GM18909 (cell line): ENCODE measurements around the gene ADCYAP1R1.

ENCODE experiments used
- ATAC-seq: cut with Tn5 transposase; IDR thresholded peaks from one replicate; pipeline ENCODE4 v1.9.1; 2021; ENCODE audit warnings: mild to moderate bottlenecking; ENCODE audit not compliant: unreplicated experiment, poor library complexity

ADCYAP1R1 gene

GRCh38 chr7:31065840-31066239 is 13.7 kb downstream of the ADCYAP1R1 start:
- no peak for ATAC-seq

- no peak for ATAC-seq
These were observed 14.5 kb downstream of the ADCYAP1R1 start for GRCh38 chr7:31066516-31067130.

DNA sequence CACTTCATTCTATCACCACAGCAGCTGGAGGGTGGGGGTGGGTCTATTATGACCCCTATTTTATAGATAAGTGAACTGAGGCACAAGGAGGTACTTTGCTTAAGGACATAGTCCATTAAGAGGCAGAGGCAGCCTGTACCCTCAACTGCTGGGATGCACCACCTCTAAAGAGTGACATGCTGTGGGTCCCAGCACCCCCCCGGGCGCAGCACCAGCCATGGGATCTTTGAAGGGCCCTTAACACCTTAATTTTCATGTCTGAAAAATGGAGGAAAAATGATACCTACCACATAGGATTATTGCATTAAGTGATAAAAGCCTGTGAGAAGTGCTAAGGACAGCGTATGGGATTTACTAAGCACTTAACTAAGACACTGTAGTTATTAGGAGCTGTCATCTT is 15.4 kb downstream of the ADCYAP1R1 start:
- no peak for ATAC-seq

- no peak for ATAC-seq
These were observed 16.0 kb downstream of the ADCYAP1R1 start for GRCh38 chr7:31068006-31068675.

- ATAC-seq = no peak
These were observed 17.9 kb downstream of the ADCYAP1R1 start for GRCh38 chr7:31069860-31070555.

GRCh38 chr7:31070991-31071644 is 19.0 kb downstream of the ADCYAP1R1 start:
- ATAC-seq = no peak

DNA sequence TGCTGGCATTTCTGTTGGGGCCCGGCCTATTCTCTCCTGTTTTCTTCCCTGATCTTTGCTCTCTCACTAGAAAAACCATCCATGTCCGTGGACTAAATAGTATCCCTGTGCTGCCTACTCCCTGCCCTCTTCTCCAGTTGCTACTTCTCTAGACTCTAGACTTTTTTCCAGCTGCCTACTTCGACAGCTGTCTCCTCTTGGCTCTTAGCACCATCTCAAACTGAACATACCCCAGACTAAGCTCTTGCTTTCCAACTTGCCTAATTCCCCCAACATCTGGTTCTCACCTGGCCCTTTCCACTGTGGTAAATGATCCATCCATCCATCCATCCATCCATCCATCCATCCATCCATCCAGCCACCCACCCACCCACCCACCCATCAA is 19.5 kb downstream of the ADCYAP1R1 start:
- no peak for ATAC-seq

DNA sequence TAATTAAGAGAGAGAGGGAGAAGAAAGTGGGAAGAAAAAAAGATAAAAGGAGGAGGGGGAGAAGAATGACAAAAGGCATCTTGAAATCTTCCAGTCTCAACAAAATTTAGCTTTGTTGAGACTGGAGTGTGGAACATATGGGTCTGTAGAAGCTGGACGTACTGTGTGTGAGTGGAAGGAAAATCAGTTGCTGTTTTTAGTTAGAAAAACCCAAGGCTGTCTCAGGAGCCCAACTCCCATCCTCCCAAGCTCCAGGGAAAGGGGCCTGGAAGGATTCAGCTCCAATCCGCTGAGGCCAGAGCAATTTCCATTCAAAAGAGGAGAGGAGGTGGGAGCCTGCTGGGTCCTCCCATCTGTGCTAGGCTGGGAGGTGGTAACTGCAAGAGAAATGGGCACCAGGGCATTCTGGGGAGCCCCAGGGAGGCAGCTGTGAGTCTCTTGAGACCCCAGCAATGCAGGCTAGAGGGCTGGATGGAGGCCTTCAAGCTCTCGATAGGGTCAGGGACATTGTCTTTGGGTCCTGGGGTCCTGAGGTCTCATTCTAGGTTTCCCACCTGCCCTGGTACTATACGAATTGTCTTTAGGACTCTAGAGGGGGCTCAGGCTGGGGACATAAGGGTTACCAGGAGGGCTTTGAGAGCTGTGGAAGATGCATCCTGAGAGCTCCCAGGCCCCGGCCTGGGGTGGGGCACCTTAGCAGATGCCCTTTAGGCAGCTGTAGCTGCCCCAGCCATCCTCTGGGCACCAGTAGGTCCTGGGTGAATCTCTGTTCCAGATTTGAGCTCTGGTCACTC is 21.4 kb downstream of the ADCYAP1R1 start:
- no peak for ATAC-seq

DNA sequence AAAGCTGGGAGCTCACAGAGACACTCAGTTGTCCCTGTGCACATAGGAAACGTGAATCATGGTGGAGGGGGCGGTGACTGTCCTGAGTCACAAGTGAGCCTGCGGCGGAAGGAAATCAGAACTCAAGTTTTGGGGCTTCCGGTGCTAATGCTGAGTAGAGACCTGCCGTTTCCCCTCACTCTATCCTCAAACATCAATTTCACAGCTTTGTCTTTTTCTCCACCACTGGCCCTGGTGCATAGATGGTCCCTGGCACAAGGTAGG is 21.9 kb downstream of the ADCYAP1R1 start:
- ATAC-seq = no peak

- ATAC-seq = no peak
These were observed 22.4 kb downstream of the ADCYAP1R1 start for GRCh38 chr7:31074403-31075085.

GRCh38 chr7:31075086-31075405 is 22.9 kb downstream of the ADCYAP1R1 start:
- no peak for ATAC-seq

DNA sequence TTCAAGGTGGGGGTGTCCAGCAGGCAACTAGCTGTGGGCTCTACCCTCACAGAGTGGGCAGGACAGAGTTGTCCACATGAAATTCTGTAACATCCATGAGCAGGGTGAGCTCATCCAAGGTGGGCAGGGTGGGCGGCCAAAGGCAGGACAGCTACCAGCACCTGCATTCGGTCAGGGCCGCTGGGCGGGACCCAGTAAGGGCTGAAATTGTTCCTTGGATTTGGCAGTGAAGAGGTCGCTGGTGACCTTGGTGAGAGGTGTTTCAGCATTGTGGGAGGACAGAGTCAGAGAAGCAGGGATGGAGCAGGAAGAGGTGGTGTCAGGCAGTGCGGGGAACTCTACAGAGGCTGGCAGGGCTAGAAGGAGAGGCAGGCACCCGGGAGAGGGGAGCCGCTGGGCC is 23.9 kb downstream of the ADCYAP1R1 start:
- ATAC-seq = no peak

DNA sequence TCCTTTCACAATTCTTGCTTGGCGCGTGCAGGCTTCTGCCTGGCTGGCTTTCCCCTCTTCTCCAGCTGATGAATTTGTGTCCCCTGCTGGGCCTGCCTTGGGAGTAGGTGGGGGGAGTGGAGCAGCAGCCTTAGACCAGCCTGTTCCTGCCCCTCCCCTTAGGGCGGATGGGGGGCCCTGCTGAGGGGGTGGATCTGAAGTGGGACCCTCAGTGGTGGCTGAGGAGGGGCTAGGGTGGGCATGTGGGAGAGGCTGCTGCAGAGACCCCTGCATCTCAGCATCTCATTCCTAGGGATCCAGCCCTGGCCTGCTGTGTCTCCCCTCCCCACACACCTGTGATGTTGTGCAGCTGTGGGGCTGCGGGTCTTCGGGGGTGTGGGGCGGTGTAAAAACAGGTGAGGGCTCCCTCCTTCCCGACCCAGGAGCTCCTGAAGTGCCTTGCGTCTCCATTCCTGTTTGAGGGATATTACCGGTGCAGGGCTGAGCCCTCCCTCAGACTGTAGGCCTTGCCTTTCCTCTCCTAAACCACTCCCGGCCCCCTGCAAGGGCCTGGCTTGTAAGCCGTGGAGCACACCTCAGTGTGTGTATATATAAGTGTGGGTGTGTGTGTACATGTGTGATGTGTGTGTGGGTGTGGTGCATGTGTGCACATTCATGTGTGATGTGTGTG is 24.7 kb downstream of the ADCYAP1R1 start:
- ATAC-seq = no peak

DNA sequence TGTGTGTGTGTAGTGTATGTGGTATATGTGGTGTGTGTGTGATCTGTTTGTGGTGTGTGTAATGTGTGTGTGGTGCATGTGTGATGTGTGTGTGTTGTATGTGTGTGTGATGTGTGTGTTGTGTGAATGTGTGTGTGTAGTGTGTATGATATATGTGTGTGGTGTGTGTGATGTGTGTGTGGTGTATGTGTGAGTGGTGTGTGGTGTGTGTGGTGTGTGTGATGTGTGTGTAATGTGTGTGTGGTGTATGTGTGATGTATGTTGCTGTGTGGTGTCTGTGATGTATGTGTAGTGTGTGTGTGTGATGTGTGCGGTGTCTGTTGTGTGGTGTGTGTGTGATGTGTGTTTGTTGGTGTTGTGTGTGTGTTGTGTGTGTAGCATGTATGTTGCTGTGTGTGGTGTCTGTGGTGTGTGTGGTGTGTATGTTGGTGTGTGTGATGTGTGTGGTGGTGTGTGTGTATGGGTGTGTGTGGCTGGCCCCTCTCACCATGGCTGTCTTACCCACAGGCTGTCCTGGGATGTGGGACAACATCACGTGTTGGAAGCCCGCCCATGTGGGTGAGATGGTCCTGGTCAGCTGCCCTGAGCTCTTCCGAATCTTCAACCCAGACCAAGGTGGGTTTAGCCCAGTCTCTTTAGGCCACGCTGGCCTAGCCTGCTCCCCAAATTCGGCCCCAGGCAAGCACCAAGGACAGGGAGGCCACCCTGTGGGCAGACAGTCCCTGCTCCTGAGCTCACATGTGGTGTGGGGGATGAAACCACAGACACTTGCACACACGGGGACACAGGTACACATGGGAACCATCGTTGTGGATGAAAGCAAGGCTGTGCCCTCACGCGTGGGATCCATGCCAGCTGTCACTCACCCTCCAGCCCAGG is 25.6 kb downstream of the ADCYAP1R1 start:
- ATAC-seq = no peak

DNA sequence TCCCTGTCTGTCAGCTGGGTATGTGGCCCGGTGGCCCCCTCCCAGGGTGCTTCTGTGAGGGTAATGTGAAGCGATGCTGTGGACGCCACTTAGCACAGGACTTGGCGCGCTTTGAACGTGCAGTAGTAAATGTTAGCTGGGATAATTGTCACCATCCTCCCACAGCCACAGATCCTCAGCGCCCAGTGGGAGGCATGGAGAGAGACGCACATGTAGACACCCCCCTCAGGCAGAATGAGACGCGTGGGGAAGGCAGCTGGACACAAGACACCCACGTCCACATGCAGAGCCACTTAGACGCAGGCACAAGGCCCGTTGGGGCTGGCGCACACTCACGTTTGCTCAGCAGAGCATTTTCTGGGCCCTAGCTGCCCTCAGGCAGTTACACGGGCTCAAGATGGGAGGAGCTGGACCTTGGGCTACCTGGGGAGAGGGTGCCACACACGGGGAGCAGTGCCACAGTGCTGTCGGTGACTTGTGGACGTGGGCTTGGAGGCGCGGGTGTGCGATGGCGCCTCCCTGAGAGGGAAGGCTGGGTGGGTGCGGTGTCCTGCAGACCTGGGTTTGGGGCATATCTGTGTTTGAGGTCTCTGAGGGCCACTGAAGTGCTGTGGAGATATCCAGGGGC is 26.4 kb downstream of the ADCYAP1R1 start:
- ATAC-seq = no peak

- ATAC-seq = no peak
These were observed 27.2 kb downstream of the ADCYAP1R1 start for GRCh38 chr7:31079126-31079823.

GRCh38 chr7:31079824-31080511 is 27.9 kb downstream of the ADCYAP1R1 start:
- ATAC-seq = no peak
